ENCODE data around the gene THAP7.

THAP7 gene

DNA sequence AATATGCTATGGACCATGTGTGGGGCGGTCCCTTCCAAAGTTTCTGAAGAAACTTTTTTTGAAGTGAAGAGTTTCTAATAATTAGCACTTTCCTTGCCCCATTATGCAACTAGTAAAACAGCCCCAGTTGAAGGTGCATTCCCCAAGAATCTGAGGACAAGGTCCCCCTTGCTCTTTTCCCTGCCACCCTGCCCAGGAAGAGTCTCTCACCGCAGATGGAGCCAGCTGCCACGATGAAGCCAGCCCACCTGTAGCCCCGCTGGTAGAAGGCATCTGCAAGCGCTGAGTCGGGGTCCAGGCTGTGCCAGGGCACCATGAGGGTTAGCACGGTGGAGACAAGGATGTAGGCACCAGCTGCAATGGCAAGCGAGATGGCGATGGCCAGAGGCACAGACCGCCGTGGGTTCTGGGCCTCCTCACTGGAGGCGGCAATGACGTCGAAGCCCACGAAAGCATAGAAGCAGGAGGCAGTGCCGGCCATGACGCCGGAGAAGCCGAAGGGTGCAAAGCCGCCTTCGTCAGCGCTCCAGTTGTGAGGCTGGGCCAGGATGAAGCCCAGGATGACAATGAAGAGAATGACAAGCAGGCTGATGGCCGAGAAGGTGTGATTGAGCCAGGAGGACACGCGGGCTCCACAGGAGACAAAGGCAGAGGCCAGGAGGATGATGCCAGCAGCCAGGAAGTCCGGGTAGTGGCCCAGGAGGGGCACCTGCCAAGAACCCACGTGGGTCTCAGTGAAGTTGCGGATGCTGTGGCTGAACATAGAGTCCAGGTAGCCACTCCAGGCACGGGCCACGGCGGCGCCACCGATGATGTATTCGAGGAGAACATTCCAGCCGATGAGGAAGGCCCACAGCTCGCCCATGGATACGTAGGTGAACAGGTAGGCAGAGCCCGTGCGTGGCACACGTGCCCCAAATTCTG lies 29.0 kb upstream of the THAP7 start:
- DNase-seq (ENCODE audit: low spot score), result no peak

DNA sequence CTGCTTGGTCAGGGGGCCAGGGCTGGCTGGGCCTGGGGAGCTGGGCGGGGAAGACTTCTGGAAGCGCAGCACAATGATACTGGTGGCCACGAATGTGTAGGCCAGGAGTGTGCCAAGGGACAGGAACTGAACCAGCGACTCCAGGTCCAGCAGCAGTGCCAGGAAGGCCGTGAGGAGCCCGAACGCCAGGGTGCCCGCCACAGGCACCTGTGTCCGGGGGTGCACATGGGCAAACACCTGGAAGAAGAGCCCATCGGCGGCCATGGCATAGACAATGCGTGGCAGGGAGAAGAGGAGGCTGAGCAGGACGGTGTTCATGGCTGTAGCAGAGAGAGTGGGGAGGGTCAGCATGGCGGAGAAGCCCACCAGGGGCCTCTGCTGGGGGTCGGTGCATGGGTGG lies 28.1 kb upstream of the THAP7 start:
- no peak for DNase-seq (ENCODE audit: low spot score)

DNA sequence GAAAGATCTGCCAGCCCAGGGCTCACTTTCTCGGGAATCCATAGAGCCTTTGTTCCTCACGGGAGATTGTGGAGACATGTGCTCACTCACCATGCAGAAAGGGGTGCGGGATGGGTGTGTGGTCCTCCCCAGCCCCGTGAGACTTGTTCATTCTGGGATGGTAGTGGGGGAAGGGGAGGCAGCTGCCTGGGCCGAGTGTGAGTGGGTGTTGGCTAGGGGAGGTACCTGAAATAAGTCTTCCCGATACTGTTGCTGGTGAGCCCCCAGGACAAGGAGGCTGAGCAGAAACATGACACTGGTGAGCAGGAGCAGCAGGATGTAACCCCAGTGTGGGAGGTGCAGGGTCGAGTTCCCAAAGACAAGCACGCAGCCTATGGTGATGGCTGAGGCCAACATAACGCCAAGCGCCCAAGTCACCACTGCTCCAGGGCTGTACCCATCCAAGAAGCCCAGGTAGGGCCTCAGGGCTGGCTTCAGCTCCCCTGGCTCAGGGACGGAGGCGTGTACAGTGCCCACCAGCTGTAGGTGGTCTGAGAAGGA lies 27.6 kb upstream of the THAP7 start:
- DNase-seq (ENCODE audit: low spot score), result no peak

DNA sequence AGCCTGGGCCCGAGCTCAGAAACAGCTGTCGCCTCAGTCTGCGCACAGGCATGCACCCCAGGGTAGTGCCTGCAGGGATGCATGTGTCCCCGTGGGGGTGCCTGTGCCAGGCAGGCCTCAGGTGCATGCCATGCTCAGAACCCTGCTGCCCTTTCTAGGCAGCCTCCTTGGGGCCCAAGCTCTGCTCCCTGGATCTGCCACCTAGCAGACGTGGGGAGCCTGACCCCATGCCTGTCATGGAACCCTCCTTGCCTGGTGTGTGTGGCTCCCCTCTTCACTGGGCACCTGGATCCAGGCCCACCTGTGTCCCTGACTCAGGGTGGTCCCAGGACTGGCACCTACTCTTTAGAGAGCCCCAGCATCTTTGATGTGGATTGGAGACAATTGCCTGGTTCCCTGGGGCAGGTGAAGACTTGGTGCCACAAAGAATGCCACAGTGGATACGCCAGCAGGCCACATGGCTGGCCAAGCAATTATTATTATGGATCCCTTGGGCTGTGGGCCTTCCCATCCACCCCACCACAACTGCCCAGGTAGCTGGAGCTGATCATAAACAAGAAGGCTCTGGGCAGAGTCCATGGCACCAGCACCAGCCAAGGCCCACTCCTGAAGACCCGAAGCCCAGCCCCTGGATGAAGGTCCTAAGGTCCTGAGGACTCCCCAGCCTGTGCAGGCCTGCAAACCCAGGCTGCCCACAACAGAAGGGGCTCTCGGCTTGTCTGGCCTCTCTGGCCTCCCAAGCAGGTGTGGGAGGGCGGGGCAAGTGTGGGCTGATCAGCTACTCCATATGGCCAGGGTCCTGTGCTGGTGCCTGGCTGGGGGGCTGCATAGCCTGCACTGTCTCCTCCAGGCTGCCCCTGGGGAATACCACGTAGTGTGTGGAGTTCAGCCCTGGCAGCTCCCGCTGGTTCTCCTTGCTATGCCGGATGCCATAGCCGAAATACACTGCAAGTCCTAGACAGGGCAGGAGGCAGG lies 26.6 kb upstream of the THAP7 start:
- no peak for DNase-seq (ENCODE audit: low spot score)

DNA sequence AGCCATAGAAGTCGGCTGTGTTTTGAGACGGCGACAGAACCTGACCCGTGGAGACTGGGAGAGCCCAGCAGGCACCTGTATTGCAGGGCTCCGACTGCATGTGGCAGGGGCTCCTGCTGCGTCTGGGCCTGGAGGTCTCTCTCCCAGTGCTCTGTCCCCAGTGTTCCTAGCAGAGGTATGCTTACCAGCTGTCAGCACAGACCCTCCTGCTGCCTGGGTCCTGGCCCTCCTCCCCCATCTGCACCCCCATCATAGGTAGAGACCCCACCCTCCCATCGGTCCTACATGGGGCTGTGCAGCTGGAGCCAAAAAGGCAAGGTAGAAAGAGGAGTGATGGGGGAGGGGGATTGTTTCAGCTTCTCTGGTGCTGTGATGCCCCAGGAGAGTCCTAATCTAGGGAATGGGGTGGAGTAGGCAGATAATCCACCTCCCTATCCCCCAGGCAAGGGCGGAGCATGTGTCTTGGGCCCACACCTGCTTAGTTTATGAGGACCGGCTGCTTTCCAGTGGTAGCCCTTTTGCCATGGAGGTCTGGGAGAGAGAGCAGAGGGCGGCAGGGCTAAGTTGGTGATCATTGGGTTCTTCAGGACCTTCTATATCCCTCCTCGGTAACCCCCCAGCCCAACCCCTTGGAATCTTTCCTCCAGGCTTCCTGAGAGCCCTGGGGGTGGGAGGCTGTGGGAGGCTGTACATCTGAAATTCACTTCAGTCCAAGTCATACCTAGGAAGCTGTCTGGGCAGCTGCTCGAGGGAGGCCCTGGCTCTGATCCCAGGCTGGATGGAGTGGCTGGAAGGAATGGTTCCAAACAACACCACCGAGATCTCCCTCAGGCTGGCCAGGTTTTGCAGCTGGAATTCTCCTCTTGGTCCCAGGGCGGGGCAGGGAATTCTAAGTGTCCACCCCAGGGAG lies 25.1 kb upstream of the THAP7 start:
- DNase-seq (ENCODE audit: low spot score), result peak; percentile 79

DNA sequence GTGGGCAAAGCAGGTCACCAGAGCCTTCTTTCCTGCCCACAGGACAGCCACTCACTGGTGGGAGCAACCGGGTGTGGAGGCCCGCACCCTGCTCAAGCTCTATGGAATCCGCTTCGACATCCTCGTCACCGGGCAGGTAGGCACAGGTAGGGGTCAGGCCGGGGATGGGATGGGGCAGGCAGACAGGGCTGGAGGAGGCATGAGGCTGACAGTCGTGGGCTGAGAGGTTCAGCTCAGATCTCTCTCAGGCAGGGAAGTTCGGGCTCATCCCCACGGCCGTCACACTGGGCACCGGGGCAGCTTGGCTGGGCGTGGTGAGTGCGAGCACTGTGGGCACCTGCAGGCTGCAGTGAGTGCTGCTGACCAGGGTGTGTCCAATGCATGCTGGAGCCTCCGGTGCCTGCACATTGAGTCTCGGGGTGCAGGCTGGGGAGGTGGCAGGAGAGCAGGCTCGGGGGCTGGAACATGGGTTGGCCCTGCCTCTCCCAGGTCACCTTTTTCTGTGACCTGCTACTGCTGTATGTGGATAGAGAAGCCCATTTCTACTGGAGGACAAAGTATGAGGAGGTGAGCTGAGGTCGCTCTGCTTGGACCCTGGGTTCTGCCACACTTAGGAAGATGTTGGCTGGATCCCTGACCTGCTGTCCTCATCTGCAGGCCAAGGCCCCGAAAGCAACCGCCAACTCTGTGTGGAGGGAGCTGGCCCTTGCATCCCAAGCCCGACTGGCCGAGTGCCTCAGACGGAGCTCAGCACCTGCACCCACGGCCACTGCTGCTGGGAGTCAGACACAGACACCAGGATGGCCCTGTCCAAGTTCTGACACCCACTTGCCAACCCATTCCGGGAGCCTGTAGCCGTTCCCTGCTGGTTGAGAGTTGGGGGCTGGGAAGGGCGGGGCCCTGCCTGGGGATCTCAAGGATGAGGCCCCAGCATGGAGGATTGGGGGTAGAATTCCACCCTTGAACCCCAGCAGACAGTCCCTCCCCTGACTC lies 24.1 kb upstream of the THAP7 start:
- DNase-seq (ENCODE audit: low spot score), result no peak

DNA sequence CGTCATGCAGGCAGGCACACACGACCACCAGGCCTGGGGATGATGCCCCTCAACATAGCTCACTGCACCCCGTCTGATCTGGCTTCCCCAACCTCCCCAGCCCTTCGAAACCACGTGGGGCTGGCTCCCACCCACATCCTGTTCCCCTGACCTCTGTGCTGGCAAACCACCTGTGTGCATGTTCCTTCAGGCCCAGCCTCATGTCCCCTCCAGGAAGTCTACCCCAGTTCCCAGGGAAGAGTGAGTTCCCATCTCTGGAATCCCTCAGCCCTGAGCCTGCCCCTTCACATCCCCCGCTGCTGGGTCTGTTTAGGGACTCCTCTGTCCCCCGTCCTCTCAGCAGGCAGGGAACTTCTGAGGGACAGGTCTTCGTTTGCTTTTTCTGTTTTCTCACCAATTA lies 23.3 kb upstream of the THAP7 start:
- no peak for DNase-seq (ENCODE audit: low spot score)

DNA sequence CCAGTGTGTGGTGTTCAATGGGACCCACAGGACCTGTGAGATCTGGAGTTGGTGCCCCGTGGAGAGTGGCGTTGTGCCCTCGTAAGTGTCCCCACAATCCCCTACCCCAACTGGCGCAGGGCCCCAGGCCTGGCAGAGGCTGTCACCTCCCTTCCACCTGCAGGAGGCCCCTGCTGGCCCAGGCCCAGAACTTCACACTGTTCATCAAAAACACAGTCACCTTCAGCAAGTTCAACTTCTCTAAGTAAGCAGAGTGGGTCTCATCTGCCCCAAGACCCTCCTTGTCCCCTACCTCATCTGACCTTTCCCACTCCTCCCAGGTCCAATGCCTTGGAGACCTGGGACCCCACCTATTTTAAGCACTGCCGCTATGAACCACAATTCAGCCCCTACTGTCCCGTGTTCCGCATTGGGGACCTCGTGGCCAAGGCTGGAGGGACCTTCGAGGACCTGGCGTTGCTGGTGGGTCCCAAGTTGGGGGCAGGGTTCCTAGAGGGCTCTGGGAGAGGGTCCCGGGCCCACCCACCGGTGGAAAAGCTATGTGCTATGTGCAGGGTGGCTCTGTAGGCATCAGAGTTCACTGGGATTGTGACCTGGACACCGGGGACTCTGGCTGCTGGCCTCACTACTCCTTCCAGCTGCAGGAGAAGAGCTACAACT lies 21.2 kb upstream of the THAP7 start:
- no peak for DNase-seq (ENCODE audit: low spot score)

DNA sequence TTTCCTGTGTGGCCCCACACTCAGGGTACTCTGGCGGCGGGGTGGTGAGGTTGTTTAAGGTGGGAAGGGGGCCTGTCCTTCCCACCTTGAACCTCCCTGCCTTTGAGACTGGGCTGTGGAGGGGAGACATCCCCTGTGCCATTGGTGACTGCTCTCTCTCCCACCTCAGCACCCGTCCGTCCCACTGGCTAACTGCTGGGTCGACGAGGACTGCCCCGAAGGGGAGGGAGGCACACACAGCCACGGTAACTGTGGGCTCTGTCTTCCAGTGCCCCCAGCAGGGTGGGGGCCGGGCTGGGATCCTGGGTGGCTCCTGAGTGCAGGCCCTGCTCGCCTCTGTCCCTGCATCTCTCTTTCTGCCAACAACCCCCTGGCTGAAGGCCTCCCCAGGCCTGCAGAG lies 20.6 kb upstream of the THAP7 start:
- DNase-seq (ENCODE audit: low spot score), result no peak

DNA sequence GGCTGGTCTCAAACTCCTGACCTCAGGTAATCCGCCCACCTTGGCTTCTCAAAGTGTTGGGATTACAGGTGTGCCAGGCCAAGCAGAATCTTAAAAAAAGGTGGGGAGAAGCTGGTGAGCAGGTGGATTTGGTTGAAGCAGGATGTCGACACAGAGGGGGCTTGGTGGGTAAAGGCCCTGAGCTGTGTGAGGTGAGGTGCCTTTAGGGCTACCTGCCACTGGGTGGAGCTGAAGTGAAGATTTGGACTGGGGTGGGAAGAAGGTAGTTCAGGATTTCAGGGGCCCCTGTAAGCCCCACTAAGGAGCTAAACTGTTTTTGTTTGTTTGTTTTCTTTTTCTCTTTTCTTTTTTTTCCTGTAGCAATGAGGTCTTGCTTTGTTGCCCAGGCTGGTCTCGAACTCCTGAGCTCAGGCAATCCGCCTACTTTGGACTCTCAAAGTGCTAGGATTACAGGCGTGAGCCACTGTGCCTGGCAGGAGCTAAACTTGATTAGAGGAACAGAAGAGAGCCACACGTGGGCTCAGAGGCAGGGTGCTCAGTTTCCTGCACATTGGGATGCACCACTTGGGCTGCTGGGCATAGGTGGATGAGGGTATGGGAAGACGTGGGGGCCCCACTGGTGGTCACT lies 19.0 kb upstream of the THAP7 start:
- no peak for DNase-seq (ENCODE audit: low spot score)

DNA sequence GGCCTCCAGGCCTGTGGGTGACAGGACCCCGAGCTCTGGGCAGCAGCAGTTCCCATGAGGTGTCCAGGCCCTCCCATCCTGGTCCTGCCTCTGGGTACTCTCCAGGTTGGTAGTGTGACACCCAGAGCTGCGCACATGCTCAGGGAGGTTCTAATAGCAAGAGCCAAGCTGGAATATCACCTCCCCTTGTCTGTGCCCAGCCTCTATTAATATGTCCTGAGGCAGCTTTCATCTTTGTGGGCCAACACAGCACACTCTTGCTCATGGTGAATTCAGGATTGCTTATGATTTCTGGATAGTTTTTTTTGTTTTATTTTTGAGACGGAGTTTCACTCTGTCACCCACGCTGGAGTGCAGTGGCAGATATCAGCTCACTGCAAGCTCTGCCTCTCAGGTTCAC lies 16.4 kb upstream of the THAP7 start:
- no peak for DNase-seq (ENCODE audit: low spot score)

DNA sequence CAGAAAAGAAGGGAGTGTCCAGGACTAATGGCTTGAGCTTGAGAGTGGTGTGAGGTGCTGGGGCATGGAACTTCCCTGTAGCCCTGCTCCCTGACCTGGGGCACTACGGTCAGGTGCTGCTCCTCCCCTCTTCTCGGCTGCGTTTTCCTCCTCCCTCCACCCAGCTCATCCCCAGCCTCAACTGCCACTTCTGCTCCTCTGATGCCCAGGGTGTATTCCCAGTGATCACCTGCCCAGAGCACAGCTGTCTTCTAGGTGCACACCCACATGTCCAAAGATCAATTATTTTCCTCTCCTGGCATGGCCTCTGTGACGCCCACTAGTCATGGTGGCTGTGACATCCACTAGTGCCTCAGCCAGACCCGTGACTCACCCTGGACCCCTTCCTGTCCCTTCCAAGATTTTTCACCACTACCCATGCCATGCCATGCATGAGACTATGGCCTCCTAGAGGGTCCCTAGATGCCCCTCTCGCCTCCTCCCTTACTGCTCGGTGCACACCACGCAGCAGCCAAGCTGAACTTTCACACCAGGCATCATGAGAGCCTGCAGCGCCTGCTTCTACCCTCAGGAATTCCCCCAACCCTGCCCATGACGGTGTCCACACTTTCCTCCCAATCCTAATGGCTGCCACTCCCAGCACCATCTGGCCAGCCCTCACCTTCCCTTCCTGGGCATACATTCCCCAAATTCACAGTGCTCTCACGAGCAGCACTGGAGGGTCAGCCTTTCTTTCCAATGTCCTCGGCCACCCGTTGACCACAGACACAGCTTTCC lies 14.9 kb upstream of the THAP7 start:
- DNase-seq (ENCODE audit: low spot score), result no peak

DNA sequence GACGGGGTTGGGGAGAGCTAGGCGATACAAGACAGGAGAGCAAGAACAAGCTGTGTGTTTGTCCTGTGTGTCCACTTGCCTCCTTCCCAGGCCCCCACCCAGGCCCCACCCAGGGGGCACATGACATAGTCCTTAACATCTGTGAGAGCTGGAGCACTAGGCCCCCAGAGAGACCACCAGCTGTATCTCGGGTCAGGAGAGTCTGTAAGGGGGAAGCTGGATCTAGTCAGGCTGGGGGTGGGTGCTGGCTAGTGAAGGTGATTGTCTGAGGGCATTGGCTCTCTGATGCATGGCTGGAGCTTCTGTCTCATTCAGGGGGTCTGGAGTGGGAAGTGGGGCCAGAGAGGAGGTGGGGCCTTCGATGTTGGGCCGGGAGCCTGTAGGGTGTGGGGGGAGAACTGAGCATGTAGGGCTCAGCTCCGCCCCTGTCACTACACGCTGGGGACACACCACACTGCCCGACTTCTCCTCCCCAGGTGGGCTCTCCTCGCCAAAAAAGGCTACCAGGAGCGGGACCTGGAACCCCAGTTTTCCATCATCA lies 13.6 kb upstream of the THAP7 start:
- no peak for DNase-seq (ENCODE audit: low spot score)

DNA sequence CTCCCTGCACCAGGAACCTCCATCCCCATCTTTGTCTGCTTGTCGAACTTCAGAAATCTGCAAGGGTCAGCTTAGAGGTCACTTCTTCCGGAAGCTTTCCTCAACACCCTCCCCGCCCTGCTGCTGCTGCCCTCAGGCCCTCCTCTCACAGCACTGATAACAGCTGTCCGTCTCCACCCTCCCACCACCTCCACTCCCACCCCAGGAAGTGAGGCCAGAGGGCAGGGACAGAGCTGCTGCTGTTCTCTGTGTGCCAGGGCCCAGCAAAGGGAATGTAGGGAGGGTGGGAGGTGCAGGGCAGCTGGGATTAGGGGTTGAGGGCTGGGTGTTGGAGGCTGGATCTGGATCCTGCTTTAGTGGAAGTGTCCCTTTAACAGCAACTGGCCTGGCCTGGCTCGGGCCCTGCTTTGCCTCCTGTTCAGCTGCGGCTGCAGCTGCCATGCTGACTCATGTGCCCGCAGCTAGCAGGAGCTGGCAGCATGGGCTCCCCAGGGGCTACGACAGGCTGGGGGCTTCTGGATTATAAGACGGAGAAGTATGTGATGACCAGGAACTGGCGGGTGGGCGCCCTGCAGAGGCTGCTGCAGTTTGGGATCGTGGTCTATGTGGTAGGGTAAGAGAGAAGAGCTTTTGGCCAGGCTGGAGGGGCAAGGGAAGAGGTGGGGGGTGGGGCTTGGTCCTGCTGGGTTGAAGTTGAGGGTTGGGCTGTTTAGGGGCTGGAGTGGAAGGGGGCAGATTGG lies 13.0 kb upstream of the THAP7 start, which contains the start of gene P2RX6:
P2RX6 (plus strand) TSS at position 440 of the 740 bp plus-strand sequence; CDS start at position 450, 10 bp downstream.
- DNase-seq (ENCODE audit: low spot score), result peak; percentile 52

DNA sequence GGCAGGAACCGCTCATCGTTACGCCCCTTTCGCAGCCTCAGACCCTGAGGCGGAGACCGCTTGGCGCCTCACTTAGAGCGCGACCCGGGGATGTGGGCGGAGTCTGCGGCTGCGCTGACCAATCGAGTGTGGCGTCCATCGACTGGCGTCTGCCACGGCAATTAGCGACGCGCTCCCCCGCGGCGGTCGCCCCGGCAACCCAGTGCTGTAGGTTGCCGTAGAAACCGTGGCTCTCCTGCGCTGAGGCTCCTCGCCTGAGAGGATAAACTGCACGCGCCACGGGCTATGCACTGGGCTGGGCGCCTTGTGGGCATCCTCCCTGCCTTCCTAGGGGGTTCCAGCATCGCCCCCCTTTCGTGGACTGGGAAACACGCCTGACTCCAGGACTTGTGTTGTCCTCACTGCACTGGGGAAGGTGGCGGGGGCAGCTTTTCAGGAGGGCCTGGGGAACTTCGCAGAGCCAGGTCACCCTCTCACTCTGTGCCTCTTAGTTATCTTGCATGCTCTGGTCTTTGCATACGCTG lies 12.3 kb upstream of the THAP7 start:
- DNase-seq (ENCODE audit: low spot score), result peak; percentile 97

DNA sequence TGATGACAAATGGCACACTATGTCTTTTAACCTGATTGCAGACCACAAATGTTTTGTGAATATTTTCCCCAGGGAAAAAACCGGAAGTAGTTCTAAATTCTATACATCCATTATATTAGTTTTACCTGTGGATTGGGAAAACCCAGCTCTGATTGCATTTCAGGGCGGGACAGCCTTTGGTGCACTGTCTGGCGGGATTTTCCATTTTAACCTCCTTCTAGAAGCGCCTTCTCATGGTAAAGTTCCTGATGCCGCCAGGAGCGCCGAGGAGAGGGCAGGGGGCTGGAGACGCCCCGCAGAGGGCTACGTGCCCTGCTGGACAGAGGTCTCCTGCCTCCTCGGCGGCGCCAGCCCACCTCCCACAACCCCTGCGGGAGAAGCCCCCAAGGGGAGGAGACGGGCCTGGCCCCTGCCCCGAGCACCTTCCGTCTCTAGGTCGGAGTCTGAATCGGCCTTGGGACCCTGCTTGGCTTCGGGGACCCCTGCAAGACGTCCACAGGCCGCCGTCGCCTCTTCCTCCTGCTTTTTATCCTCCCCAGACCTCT lies 11.8 kb upstream of the THAP7 start:
- DNase-seq (ENCODE audit: low spot score), result no peak

Measured in GM03348 (cell line).